OCI-LY3 (cell line): ENCODE measurements around the gene CDH23.

Experiments
- H2AFZ ChIP-seq: fragments of 200-600, 300-600 bp; shearing (Covaris generic); 2 replicates; pipeline ENCODE4 v1.6.0; 2014; ENCODE audit warnings: antibody characterized with exemption, low read depth, low read length
- H3K27ac ChIP-seq: fragments of 200-600, 300-600 bp; sonication (generic); 2 replicates; pipeline ENCODE4 v1.5.1; 2014; ENCODE audit warnings: mild to moderate bottlenecking, low read length, moderate library complexity, mixed read lengths
- H3K27me3 ChIP-seq: fragments of 200-600, 300-600 bp; sonication (generic); 2 replicates; pipeline ENCODE4 v1.6.1; 2014; ENCODE audit warnings: low read depth, low read length, mixed read lengths
- H3K36me3 ChIP-seq: fragments of 200-600, 300-600 bp; sonication (generic); replicated peaks from 2 replicates; pipeline ENCODE3; 2014; ENCODE audit warnings: low read depth, low read length, mixed read lengths
- H3K4me1 ChIP-seq: fragments of 300-600, 200-600 bp; sonication (generic); 2 replicates; pipeline ENCODE4 v1.6.1; 2014; ENCODE audit warnings: low read length, mixed read lengths
- H3K4me2 ChIP-seq: fragments of 200-600, 300-600 bp; sonication (generic); 2 replicates; pipeline ENCODE4 v1.6.1; 2014; ENCODE audit warnings: low read length, mixed read lengths
- H3K4me3 ChIP-seq: fragments of 300-600, 200-600 bp; sonication (generic); 2 replicates; pipeline ENCODE4 v1.5.1; 2014; ENCODE audit warnings: antibody characterized with exemption, mild to moderate bottlenecking, low read length, moderate library complexity
- H3K79me2 ChIP-seq: fragments of 300-600, 200-600 bp; shearing (Covaris generic); 2 replicates; pipeline ENCODE4 v1.6.1; 2014; ENCODE audit warnings: mild to moderate bottlenecking, low read length, mixed read lengths
- H3K9ac ChIP-seq: fragments of 300-600, 200-600 bp; shearing (Covaris generic); 2 replicates; pipeline ENCODE4 v1.6.0; 2014; ENCODE audit warnings: mild to moderate bottlenecking, low read length, moderate library complexity
- H3K9me3 ChIP-seq: fragments of 200-600, 300-600 bp; shearing (Covaris generic); 2 replicates; pipeline ENCODE4 v1.6.1; 2014; ENCODE audit warnings: low read length, mixed read lengths; ENCODE audit not compliant: insufficient read depth
- H4K20me1 ChIP-seq: fragments of 200-600, 300-600 bp; sonication (generic); 2 replicates; pipeline ENCODE4 v1.6.1; 2016; ENCODE audit warnings: low read length, mixed read lengths; ENCODE audit not compliant: insufficient read depth
- CTCF ChIP-seq: fragments of 200-600, 300-600 bp; sonication (generic); IDR thresholded peaks from 2 replicates; pipeline ENCODE4 v1.5.1; 2014; ENCODE audit warnings: antibody characterized with exemption, low read length, low read depth
- EZH2phosphoT487 ChIP-seq: fragments of 200-600 bp; shearing (Covaris generic); IDR thresholded peaks from 2 replicates; pipeline ENCODE4 v1.6.1; 2018; ENCODE audit warnings: antibody characterized with exemption, mixed run types, low read depth

CDH23 gene

GRCh38 chr10:71396711-71397295 is at the start of gene CDH23:
Gene CDH23 (plus strand): TSS chr10:71396920. CDS start chr10:71439832, 42,912 bp downstream.
- H3K79me2 ChIP-seq = no peaks in the 10 kb centered on the region
- H3K4me2 ChIP-seq = peak within 1 kb of the TSS; percentile 97
- H4K20me1 ChIP-seq = no peaks in the 10 kb centered on the region
- peak within 1 kb of the TSS; percentile 92 for H2AFZ ChIP-seq
- TF ChIP-seq EZH2phosphoT487 = no peak
- no peak for TF ChIP-seq CTCF
- no peaks in the 10 kb centered on the region for H3K36me3 ChIP-seq
- H3K4me3 ChIP-seq = peak within 1 kb of the TSS; percentile 84
- H3K27me3 ChIP-seq = no peaks in the 10 kb centered on the region
- peak within 1 kb of the TSS; percentile 68 for H3K9ac ChIP-seq
- H3K4me1 ChIP-seq = no peaks in the 10 kb centered on the region
- H3K27ac ChIP-seq = no peak within 1 kb of the TSS
- no peaks in the 10 kb centered on the region for H3K9me3 ChIP-seq

GRCh38 chr10:71347587-71348395 is 48.9 kb upstream of the CDH23 start:
- H3K79me2 ChIP-seq = no peaks in the 10 kb centered on the region
- H2AFZ ChIP-seq = no peak overlapping the region
- H3K9ac ChIP-seq = no peak overlapping the region
- TF ChIP-seq CTCF (no peak), EZH2phosphoT487 (no peak)
- no peaks in the 10 kb centered on the region for H3K36me3 ChIP-seq
- no peaks in the 10 kb centered on the region for H3K9me3 ChIP-seq
- H3K4me3 ChIP-seq = no peak overlapping the region
- no peaks in the 10 kb centered on the region for H3K27me3 ChIP-seq
- no peak overlapping the region for H3K4me2 ChIP-seq
- H4K20me1 ChIP-seq = no peaks in the 10 kb centered on the region
- no peak overlapping the region for H3K27ac ChIP-seq
- no peaks in the 10 kb centered on the region for H3K4me1 ChIP-seq

GRCh38 chr10:71348850-71349249 is 47.9 kb upstream of the CDH23 start:
- no peaks in the 10 kb centered on the region for H4K20me1 ChIP-seq

More at GRCh38 chr10:71348850-71349249, 47.9 kb upstream of the CDH23 start:
- H3K27ac ChIP-seq = no peak overlapping the region
- H3K4me2 ChIP-seq = no peak overlapping the region
- H3K27me3 ChIP-seq = no peaks in the 10 kb centered on the region
- no peak overlapping the region for H3K9ac ChIP-seq
- no peaks in the 10 kb centered on the region for H3K79me2 ChIP-seq
- H2AFZ ChIP-seq = no peak overlapping the region
- H3K9me3 ChIP-seq = no peaks in the 10 kb centered on the region
- H3K4me1 ChIP-seq = no peaks in the 10 kb centered on the region
- no peak for TF ChIP-seq EZH2phosphoT487
- no peak for TF ChIP-seq CTCF
- no peak overlapping the region for H3K4me3 ChIP-seq
- no peaks in the 10 kb centered on the region for H3K36me3 ChIP-seq
